ENCODE data around the gene ALDH1A1. TPM values are rescaled to one million over a fixed set of nuclear protein-coding genes. Genes with fewer than 3 reads are reported as not detected.

ALDH1A1 gene
- total RNA-seq, 1 experiment from 2014 or later: 1.9 TPM

GRCh38 chr9:72911816-72912215, 41.0 kb downstream of the ALDH1A1 start (continued):
- TF ChIP-seq, protein P1, sequence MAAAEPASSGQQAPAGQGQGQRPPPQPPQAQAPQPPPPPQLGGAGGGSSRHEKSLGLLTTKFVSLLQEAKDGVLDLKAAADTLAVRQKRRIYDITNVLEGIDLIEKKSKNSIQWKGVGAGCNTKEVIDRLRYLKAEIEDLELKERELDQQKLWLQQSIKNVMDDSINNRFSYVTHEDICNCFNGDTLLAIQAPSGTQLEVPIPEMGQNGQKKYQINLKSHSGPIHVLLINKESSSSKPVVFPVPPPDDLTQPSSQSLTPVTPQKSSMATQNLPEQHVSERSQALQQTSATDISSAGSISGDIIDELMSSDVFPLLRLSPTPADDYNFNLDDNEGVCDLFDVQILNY (CRISPR knock-in tag; IDR thresholded peaks at IDR 0.05): no peak

GRCh38 chr9:72911247-72911775, 41.5 kb downstream of the ALDH1A1 start:
- Mint-ChIP-seq H3K4me1 (peaks cover 6% of the 10 kb centered on the region), H3K9me3 (no peaks in the 10 kb centered on the region), H3K4me3 (no peak overlapping the region), H3K27ac (no peak overlapping the region), H3K36me3 (no peaks in the 10 kb centered on the region), H3K27me3 (ENCODE audit: low read depth) (no peaks in the 10 kb centered on the region)
- ATAC-seq (no peak), DNase-seq (ENCODE audit: low spot score) (no peak)
- CTCF ChIA-PET: no interaction called here
- POLR2A ChIA-PET: no interaction called here
- no peak for TF ChIP-seq NR1H2 (CRISPR knock-in tag; IDR thresholded peaks at IDR 0.05)

- Mint-ChIP-seq H3K9me3 (no peaks in the 10 kb centered on the region), H3K4me3 (no peak overlapping the region), H3K4me1 (peaks cover 6% of the 10 kb centered on the region), H3K27me3 (ENCODE audit: low read depth) (no peaks in the 10 kb centered on the region), H3K27ac (no peak overlapping the region), H3K36me3 (no peaks in the 10 kb centered on the region)
- ChIA-PET CTCF (no interaction called here), POLR2A (no interaction called here)
- ATAC-seq (no peak), DNase-seq (ENCODE audit: low spot score) (no peak)
- no peak for TF ChIP-seq TEAD4 (CRISPR knock-in tag; IDR thresholded peaks at IDR 0.05)
- no peak for TF ChIP-seq ESRRA (CRISPR knock-in tag; IDR thresholded peaks at IDR 0.05; ENCODE audit: borderline replicate concordance)
- no peak for TF ChIP-seq ZNF512 (CRISPR knock-in tag; IDR thresholded peaks at IDR 0.05; ENCODE audit: borderline replicate concordance)
- no peak for TF ChIP-seq PRDM15 (CRISPR knock-in tag; IDR thresholded peaks at IDR 0.05)
- TF ChIP-seq, protein P2, sequence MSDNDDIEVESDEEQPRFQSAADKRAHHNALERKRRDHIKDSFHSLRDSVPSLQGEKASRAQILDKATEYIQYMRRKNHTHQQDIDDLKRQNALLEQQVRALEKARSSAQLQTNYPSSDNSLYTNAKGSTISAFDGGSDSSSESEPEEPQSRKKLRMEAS (CRISPR knock-in tag; IDR thresholded peaks at IDR 0.05): no peak
- TF ChIP-seq FOXJ3 (CRISPR knock-in tag; IDR thresholded peaks at IDR 0.05; ENCODE audit: borderline replicate concordance): no peak
- TF ChIP-seq JAZF1 (CRISPR knock-in tag; IDR thresholded peaks at IDR 0.05): no peak
- TF ChIP-seq, protein P3, sequence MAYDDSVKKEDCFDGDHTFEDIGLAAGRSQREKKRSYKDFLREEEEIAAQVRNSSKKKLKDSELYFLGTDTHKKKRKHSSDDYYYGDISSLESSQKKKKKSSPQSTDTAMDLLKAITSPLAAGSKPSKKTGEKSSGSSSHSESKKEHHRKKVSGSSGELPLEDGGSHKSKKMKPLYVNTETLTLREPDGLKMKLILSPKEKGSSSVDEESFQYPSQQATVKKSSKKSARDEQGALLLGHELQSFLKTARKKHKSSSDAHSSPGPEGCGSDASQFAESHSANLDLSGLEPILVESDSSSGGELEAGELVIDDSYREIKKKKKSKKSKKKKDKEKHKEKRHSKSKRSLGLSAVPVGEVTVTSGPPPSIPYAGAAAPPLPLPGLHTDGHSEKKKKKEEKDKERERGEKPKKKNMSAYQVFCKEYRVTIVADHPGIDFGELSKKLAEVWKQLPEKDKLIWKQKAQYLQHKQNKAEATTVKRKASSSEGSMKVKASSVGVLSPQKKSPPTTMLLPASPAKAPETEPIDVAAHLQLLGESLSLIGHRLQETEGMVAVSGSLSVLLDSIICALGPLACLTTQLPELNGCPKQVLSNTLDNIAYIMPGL (CRISPR knock-in tag; IDR thresholded peaks at IDR 0.05): no peak
- no peak for TF ChIP-seq ZNF219 (CRISPR knock-in tag; IDR thresholded peaks at IDR 0.05; ENCODE audit: borderline replicate concordance)
- TF ChIP-seq NFATC4 (CRISPR knock-in tag; IDR thresholded peaks at IDR 0.05): no peak
- TF ChIP-seq AR (CRISPR knock-in tag; IDR thresholded peaks at IDR 0.05): no peak
- TF ChIP-seq NR2C2 (CRISPR knock-in tag; IDR thresholded peaks at IDR 0.05): no peak
- no peak for TF ChIP-seq SP1 (CRISPR knock-in tag; conservative IDR thresholded peaks at IDR 0.05)
- TF ChIP-seq JUN (CRISPR knock-in tag; IDR thresholded peaks at IDR 0.05): no peak
- TF ChIP-seq ZNF416 (CRISPR knock-in tag; IDR thresholded peaks at IDR 0.05): no peak
- no peak for TF ChIP-seq TP53 (CRISPR knock-in tag; IDR thresholded peaks at IDR 0.05)
- TF ChIP-seq ZBTB21 (CRISPR knock-in tag; IDR thresholded peaks at IDR 0.05; ENCODE audit: borderline replicate concordance): no peak
These were observed 43.4 kb downstream of the ALDH1A1 start for GRCh38 chr9:72909428-72909827.
